Hepatocyte (in vitro differentiated cells): ENCODE data around the gene PRDM5. TPM values are rescaled to one million over a fixed set of nuclear protein-coding genes. Genes with fewer than 3 reads are reported as not detected.
A peak's percentile ranks its signal among the peaks of the same experiment; 100 is the strongest.

ENCODE experiments used
- DNase-seq: peaks from one replicate; pipeline ENCODE4 v3.0.0-alpha.2; 2016; ENCODE audit warnings: low spot score
- H2AFZ ChIP-seq: fragments of 200-600 bp; sonication (generic); 2 replicates; pipeline ENCODE4 v1.6.0; 2016; ENCODE audit warnings: antibody characterized with exemption, mild to moderate bottlenecking
- H3K27ac ChIP-seq: fragments of 200-600 bp; sonication (generic); 2 replicates; pipeline ENCODE4 v1.5.1; 2016; ENCODE audit warnings: mild to moderate bottlenecking
- H3K27me3 ChIP-seq: fragments of 200-600 bp; sonication (generic); 2 replicates; pipeline ENCODE4 v1.6.1; 2016
- H3K36me3 ChIP-seq: fragments of 200-600 bp; sonication (generic); replicated peaks from 2 replicates; pipeline ENCODE4 v1.5.1; 2016; ENCODE audit warnings: low read depth; ENCODE audit not compliant: insufficient read depth
- H3K4me1 ChIP-seq: fragments of 200-600 bp; sonication (generic); 2 replicates; pipeline ENCODE4 v1.5.1; 2016; ENCODE audit warnings: mild to moderate bottlenecking, moderate library complexity; ENCODE audit not compliant: insufficient read depth
- H3K4me2 ChIP-seq: fragments of 200-600 bp; sonication (generic); 2 replicates; pipeline ENCODE4 v1.6.0; 2016
- H3K4me3 ChIP-seq: fragments of 200-600 bp; sonication (generic); 2 replicates; pipeline ENCODE4 v1.5.1; 2016; ENCODE audit warnings: mild to moderate bottlenecking
- H3K79me2 ChIP-seq: fragments of 200-600 bp; sonication (generic); 2 replicates; pipeline ENCODE4 v1.6.0; 2017; ENCODE audit warnings: mild to moderate bottlenecking
- H3K9me2 ChIP-seq: fragments of 200-600 bp; sonication (generic); replicated peaks from 2 replicates; pipeline ENCODE4 v1.6.0; 2017; ENCODE audit warnings: mild to moderate bottlenecking; ENCODE audit not compliant: insufficient read depth
- H3K9me3 ChIP-seq: fragments of 200-600 bp; sonication (generic); 2 replicates; pipeline ENCODE4 v1.5.1; 2016; ENCODE audit warnings: low read depth, mild to moderate bottlenecking
- H4K20me1 ChIP-seq: fragments of 200-600 bp; sonication (generic); 2 replicates; pipeline ENCODE4 v1.6.0; 2016; ENCODE audit warnings: mild to moderate bottlenecking; ENCODE audit not compliant: insufficient read depth, poor library complexity, severe bottlenecking
- EZH2 ChIP-seq: fragments of 200-600 bp; sonication (generic); IDR thresholded peaks from 2 replicates; pipeline ENCODE4 v1.6.1; 2016; ENCODE audit warnings: antibody characterized with exemption, mild to moderate bottlenecking, borderline replicate concordance
- EZH2phosphoT487 ChIP-seq: fragments of 200-600 bp; sonication (generic); IDR thresholded peaks from one replicate; pipeline ENCODE4 v1.6.1; 2018; ENCODE audit warnings: antibody characterized with exemption, mild to moderate bottlenecking, low read depth, moderate library complexity; ENCODE audit not compliant: unreplicated experiment, severe bottlenecking
- WGBS: methylation state at CpG from one replicate; pipeline ENCODE4 v1.1.6; 2016; ENCODE audit warnings: low lambda C conversion rate; ENCODE audit errors: missing lambda C conversion rate; 5-methylcytosine and 5-hydroxymethylcytosine counted together
- polyA plus RNA-seq: library from polyadenylated mRNA; unstranded; fragments of >200 nt; fragmentation: Nextera tagmentation; extraction: Ambion mirVana; gene quantifications from 2 replicates; pipeline ENCODE4 v1.2.1, GENCODE V29; 2016
- total RNA-seq: library from RNA; depleted of rRNA; stranded (reverse); fragments of >200 nt; gene quantifications from 2 replicates; pipeline ENCODE4 v1.2.3, GENCODE V29; 2014
- TF ChIP-seq, protein P1 (sequence below): fragments of 200-600 bp; sonication (generic); IDR thresholded peaks from 2 replicates; pipeline ENCODE4 v1.5.1; 2016; ENCODE audit warnings: antibody characterized with exemption, mild to moderate bottlenecking; ENCODE audit not compliant: poor library complexity

Gene PRDM5
- total and polyA plus RNA-seq, 2 experiments from 2014 or later, result 4.2 to 21.2 TPM

DNA sequence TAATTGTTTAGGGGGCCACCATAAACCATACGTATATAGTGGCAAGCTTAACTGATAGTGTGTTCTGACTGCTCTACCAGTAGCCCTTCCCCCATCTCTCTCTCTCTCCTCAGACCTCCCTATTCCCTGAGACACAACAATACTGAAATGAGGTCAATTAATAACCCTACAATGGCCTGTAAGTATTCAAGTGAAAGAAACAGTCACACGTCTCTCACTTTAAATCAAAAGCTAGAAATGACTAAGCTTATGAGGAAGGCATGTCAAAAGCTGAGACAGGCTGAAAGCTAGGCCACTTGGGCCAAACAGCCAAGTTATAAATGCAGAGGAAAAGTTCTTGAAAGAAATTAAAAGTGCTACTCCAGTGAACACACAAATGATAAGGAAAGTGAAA, 78.0 kb downstream of the PRDM5 start:
- Histone ChIP-seq H3K79me2 (no peaks in the 10 kb centered on the region), H3K4me1 (peaks cover 13% of the 10 kb centered on the region), H3K27ac (no peak overlapping the region), H3K27me3 (no peaks in the 10 kb centered on the region), H2AFZ (no peak overlapping the region), H3K9me3 (no peaks in the 10 kb centered on the region), H3K4me3 (no peak overlapping the region), H3K36me3 (no peaks in the 10 kb centered on the region), H4K20me1 (no peaks in the 10 kb centered on the region), H3K4me2 (no peak overlapping the region), H3K9me2 (no peaks in the 10 kb centered on the region)
- TF ChIP-seq, protein P1, sequence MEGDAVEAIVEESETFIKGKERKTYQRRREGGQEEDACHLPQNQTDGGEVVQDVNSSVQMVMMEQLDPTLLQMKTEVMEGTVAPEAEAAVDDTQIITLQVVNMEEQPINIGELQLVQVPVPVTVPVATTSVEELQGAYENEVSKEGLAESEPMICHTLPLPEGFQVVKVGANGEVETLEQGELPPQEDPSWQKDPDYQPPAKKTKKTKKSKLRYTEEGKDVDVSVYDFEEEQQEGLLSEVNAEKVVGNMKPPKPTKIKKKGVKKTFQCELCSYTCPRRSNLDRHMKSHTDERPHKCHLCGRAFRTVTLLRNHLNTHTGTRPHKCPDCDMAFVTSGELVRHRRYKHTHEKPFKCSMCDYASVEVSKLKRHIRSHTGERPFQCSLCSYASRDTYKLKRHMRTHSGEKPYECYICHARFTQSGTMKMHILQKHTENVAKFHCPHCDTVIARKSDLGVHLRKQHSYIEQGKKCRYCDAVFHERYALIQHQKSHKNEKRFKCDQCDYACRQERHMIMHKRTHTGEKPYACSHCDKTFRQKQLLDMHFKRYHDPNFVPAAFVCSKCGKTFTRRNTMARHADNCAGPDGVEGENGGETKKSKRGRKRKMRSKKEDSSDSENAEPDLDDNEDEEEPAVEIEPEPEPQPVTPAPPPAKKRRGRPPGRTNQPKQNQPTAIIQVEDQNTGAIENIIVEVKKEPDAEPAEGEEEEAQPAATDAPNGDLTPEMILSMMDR, result no peak
- TF ChIP-seq EZH2, result no peak
- TF ChIP-seq EZH2phosphoT487, result no peak
- WGBS, result 66% methylated on average over 2 of the region's 2 CpGs
- DNase-seq, result no peak

DNA sequence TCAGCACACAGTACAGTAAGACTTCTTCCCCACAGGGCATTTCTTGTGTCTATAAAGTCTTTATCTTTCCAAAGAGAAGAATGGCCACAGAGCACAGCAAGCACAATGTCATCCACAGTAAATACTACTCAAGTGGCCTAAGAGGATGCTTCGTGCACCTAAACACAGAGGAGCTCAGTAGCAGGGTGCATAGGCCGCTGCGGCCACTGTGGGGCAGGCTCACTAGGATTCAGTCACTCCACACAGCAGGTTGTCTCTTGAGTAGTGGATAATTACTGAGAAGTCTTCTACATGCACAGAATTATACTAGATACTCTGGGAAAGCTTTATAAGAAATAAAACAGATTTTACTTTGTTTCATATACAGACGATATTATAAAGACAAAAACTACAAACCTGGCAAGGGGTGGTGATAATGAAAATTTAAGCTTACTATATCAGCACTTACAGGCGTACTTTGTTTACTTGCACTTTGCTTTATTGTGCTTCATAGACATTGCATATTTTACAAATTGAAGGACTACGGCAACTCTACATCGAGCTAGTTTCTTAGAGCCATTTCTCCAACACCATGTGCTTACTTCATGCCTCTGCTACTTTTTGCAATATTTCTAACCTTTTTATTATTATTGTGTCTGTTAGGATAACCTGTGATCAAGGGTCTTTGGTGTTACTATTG, 78.5 kb downstream of the PRDM5 start:
- Histone ChIP-seq H3K9me2 (no peaks in the 10 kb centered on the region), H3K79me2 (no peaks in the 10 kb centered on the region), H3K36me3 (no peaks in the 10 kb centered on the region), H4K20me1 (no peaks in the 10 kb centered on the region), H3K4me1 (peaks cover 13% of the 10 kb centered on the region), H3K4me2 (no peak overlapping the region), H3K4me3 (no peak overlapping the region), H3K27ac (no peak overlapping the region), H3K27me3 (no peaks in the 10 kb centered on the region), H3K9me3 (no peaks in the 10 kb centered on the region), H2AFZ (no peak overlapping the region)
- peak; percentile 33 for DNase-seq
- 87% methylated on average over 7 of the region's 7 CpGs for WGBS
- TF ChIP-seq, protein P1, result peak; percentile 48
- no peak for TF ChIP-seq EZH2
- no peak for TF ChIP-seq EZH2phosphoT487

DNA sequence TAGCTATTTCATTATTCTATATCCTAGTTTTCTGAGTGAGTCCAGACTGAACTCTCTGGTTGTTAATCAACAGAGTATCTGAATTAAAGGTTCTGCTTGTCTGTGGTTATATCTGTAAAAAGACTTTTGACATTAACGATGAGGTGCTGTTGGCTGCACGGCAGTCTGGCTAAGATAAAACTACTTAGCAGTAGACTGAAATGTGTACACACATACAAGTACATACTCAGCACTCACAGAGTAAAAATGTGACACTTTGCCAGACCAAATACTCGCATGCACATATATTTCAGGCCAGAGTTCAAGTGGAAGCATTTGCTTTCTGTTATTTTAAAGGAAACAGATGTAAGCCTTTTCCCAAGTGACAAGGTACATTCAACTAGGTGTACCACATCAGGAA, 80.5 kb downstream of the PRDM5 start:
- Histone ChIP-seq H3K79me2 (no peaks in the 10 kb centered on the region), H2AFZ (no peak overlapping the region), H3K27me3 (no peaks in the 10 kb centered on the region), H3K9me3 (no peaks in the 10 kb centered on the region), H3K9me2 (no peaks in the 10 kb centered on the region), H3K4me2 (peak overlapping the region; percentile 38), H3K27ac (peak overlapping the region; percentile 31), H3K36me3 (no peaks in the 10 kb centered on the region), H3K4me3 (no peak overlapping the region), H3K4me1 (peaks cover 13% of the 10 kb centered on the region), H4K20me1 (no peaks in the 10 kb centered on the region)
- TF ChIP-seq EZH2phosphoT487, result no peak
- no peak for TF ChIP-seq EZH2
- TF ChIP-seq, protein P1, result no peak
- no peak for DNase-seq
- 34% methylated on average over 3 of the region's 3 CpGs for WGBS

DNA sequence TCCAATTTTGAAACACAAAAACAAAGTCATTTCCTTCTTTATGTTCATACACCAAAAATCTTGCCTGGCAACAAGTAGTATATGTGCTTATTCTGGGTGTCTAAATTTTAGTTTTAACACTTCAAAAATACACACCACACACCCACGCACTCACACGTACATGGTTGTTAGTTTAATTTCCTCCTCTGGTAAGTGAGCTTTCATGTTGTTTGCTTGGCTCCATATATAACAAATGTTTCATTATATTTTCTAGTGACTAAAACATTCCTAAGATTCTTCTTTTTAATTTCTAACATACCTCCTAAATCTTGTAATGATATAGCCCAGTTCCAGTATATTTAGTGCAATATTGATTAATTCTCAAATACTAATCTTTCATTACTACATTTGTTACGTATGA, 80.9 kb downstream of the PRDM5 start:
- H3K36me3 ChIP-seq, result no peaks in the 10 kb centered on the region
- no peaks in the 10 kb centered on the region for H4K20me1 ChIP-seq
- peak overlapping the region; percentile 38 for H3K4me2 ChIP-seq
- no peaks in the 10 kb centered on the region for H3K27me3 ChIP-seq
- WGBS, result 67% methylated on average over 3 of the region's 3 CpGs
- H3K4me3 ChIP-seq, result no peak overlapping the region
- H3K4me1 ChIP-seq, result peaks cover 13% of the 10 kb centered on the region
- no peaks in the 10 kb centered on the region for H3K9me3 ChIP-seq
- H2AFZ ChIP-seq, result no peak overlapping the region
- TF ChIP-seq EZH2, result no peak
- no peak for TF ChIP-seq EZH2phosphoT487
- TF ChIP-seq, protein P1, result no peak
- no peaks in the 10 kb centered on the region for H3K79me2 ChIP-seq
- no peaks in the 10 kb centered on the region for H3K9me2 ChIP-seq
- no peak for DNase-seq
- H3K27ac ChIP-seq, result peak overlapping the region; percentile 31
